H1 (cell line): ENCODE data around the gene FOXI2. TPM values are rescaled to one million over a fixed set of nuclear protein-coding genes. Genes with fewer than 3 reads are reported as not detected.

Source experiments
- POU5F1 ChIP-seq: IDR thresholded peaks from 2 replicates; pipeline ENCODE4 v1.6.1; 2011; ENCODE audit warnings: low read depth, mild to moderate bottlenecking, low read length, moderate library complexity
- TAF7 ChIP-seq: optimal IDR thresholded peaks from 2 replicates; pipeline ENCODE3; 2011; ENCODE audit warnings: low read depth, mild to moderate bottlenecking, inconsistent platforms, low read length, moderate library complexity, borderline replicate concordance
- polyA plus RNA-seq, 7 experiments: library from polyadenylated mRNA; depleted of rRNA in 3 of 7; stranded (reverse) in 5 of 7; unstranded in 2 of 7; fragments of >200 nt in 5 of 7; fragments of 200-250 nt in 2 of 7; gene quantifications; 1 replicate in 5 of 7; 2 replicates in 1 of 7; 4 replicates in 1 of 7; pipeline versions ENCODE4 v1.2.1 to v1.2.3, GENCODE V29; 2011 to 2013; ENCODE audit warnings: missing spikeins in 2 of 7, mixed read lengths in 2 of 7
- total RNA-seq: library from RNA; stranded (reverse); fragmentation: NEBNext Ultra II Directional; extraction: Animal tissue kit (Norgen Biotek cat#: 25700); gene quantifications from 2 replicates; pipeline ENCODE4 v1.2.1, GENCODE V29; 2021

Gene FOXI2
- total and polyA plus RNA-seq, 2 of the 8 experiments (the other 6 are each of a cell fraction or from before 2014, with no cell fraction given) = 1.0 TPM

DNA sequence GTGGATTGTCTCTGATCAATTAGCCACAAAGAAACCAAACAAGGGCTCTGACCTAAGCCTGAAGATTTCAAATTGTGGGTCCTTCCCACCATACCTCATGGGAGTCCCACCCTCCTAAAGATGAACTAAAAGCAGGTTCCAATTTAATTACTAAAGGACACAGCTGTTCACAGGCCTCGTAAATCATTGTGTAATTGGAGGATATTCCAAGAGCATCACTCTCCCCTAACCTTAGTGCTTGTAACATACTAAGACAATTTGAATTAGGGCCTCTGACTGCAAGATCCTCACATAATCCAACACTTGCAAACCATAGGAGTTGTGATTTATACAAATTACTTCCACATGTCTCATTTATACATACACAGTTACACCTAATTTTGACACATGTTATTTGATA lies 44.4 kb downstream of the FOXI2 start (continued):
- TF ChIP-seq TAF7 (no peak), POU5F1 (no peak)
